Measurements from ENCODE around the gene TSPAN9. TPM values are rescaled to one million over a fixed set of nuclear protein-coding genes. Genes with fewer than 3 reads are reported as not detected.

TSPAN9 gene
- total RNA-seq, 1 experiment from 2014 or later, result 13.2 TPM

DNA sequence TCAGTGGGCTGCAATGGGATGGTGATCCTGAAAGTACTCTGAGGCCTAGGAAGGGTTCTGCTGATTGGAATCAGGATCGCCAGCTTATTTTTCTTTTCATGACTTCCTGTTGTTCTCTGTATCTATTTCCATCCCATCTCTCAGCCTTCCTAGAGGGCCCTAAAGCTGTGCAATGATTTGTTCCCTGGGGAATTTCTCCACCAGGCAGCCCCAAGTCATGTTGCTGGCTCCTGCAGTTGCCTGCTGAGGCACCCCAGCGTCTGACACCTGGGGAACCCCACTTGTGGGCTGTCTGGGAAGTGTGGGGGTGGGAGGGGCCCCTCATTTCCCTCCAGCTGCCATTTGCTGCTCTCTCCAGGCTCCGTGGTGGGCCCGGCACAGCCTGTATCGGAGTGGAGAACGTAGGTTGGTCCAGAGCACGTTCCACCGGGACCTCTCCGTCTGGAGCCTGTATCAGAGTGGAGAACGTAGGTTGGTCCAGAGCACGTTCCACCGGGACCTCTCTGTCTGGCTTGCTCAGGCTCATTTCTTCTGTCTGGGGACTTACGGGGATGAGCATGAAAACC is 138.3 kb downstream of the TSPAN9 start:
- CTCF ChIA-PET, result no interaction called here
- POLR2A ChIA-PET, result no interaction called here
- Histone ChIP-seq H3K27ac (ENCODE audit: low read depth, low read length) (no peak overlapping the region), H3K9ac (ENCODE audit: low read length) (no peak overlapping the region), H3K27me3 (ENCODE audit: insufficient read depth, low read length) (no peaks in the 10 kb centered on the region), H2AFZ (ENCODE audit: low read depth, low read length, poor library complexity, severe bottlenecking) (no peak overlapping the region), H4K20me1 (ENCODE audit: insufficient read depth) (no peaks in the 10 kb centered on the region), H3K79me2 (ENCODE audit: insufficient read depth, low read length) (no peaks in the 10 kb centered on the region), H3K36me3 (ENCODE audit: control insufficient read depth in 1 of 2, insufficient read depth in 2 of 2, low read length in 2 of 2) (no peaks in the 10 kb centered on the region), H3K9me3 (ENCODE audit: control insufficient read depth in 1 of 2, insufficient read depth in 1 of 2, low read depth in 1 of 2, low read length in 2 of 2) (no peaks in the 10 kb centered on the region), H3K9me2 (ENCODE audit: insufficient read depth) (no peaks in the 10 kb centered on the region), H3K4me2 (ENCODE audit: low read length) (no peak overlapping the region), H3K4me3 (replicated peaks in 1 of 2; ENCODE audit: low read depth in 1 of 2, low read length in 2 of 2) (no peak overlapping the region), H3K4me1 (ENCODE audit: control insufficient read depth in 1 of 2, insufficient read depth in 2 of 2, low read length in 2 of 2) (peaks cover 0 to 28% of the 10 kb centered on the region in 2 experiments; a peak in 2 of 4 replicates)
- intact Hi-C loops (cut with micrococcal nuclease), result no loop called here
- no peak for ATAC-seq
- TF ChIP-seq EZH2 (IDR thresholded peaks at IDR 0.05), result no peak
- TF ChIP-seq POLR2A (IDR thresholded peaks at IDR 0.05; ENCODE audit: borderline replicate concordance, extremely low read depth, insufficient read depth, insufficient read length), result no peak
- TF ChIP-seq, protein P1, sequence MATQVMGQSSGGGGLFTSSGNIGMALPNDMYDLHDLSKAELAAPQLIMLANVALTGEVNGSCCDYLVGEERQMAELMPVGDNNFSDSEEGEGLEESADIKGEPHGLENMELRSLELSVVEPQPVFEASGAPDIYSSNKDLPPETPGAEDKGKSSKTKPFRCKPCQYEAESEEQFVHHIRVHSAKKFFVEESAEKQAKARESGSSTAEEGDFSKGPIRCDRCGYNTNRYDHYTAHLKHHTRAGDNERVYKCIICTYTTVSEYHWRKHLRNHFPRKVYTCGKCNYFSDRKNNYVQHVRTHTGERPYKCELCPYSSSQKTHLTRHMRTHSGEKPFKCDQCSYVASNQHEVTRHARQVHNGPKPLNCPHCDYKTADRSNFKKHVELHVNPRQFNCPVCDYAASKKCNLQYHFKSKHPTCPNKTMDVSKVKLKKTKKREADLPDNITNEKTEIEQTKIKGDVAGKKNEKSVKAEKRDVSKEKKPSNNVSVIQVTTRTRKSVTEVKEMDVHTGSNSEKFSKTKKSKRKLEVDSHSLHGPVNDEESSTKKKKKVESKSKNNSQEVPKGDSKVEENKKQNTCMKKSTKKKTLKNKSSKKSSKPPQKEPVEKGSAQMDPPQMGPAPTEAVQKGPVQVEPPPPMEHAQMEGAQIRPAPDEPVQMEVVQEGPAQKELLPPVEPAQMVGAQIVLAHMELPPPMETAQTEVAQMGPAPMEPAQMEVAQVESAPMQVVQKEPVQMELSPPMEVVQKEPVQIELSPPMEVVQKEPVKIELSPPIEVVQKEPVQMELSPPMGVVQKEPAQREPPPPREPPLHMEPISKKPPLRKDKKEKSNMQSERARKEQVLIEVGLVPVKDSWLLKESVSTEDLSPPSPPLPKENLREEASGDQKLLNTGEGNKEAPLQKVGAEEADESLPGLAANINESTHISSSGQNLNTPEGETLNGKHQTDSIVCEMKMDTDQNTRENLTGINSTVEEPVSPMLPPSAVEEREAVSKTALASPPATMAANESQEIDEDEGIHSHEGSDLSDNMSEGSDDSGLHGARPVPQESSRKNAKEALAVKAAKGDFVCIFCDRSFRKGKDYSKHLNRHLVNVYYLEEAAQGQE (IDR thresholded peaks at IDR 0.05; ENCODE audit: low read depth), result no peak
- TF ChIP-seq POLR2AphosphoS5 (IDR thresholded peaks at IDR 0.05; ENCODE audit: low read depth, low read length), result no peak
- TF ChIP-seq, protein P2, sequence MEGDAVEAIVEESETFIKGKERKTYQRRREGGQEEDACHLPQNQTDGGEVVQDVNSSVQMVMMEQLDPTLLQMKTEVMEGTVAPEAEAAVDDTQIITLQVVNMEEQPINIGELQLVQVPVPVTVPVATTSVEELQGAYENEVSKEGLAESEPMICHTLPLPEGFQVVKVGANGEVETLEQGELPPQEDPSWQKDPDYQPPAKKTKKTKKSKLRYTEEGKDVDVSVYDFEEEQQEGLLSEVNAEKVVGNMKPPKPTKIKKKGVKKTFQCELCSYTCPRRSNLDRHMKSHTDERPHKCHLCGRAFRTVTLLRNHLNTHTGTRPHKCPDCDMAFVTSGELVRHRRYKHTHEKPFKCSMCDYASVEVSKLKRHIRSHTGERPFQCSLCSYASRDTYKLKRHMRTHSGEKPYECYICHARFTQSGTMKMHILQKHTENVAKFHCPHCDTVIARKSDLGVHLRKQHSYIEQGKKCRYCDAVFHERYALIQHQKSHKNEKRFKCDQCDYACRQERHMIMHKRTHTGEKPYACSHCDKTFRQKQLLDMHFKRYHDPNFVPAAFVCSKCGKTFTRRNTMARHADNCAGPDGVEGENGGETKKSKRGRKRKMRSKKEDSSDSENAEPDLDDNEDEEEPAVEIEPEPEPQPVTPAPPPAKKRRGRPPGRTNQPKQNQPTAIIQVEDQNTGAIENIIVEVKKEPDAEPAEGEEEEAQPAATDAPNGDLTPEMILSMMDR (IDR thresholded peaks at IDR 0.05 in 2 of 3, conservative IDR thresholded peaks at IDR 0.05 in 1 of 3; ENCODE audit: borderline replicate concordance in 1 of 3, insufficient read depth in 1 of 3, low read depth in 2 of 3, low read length in 2 of 3), result no peak
- TF ChIP-seq EZH2phosphoT487 (IDR thresholded peaks at IDR 0.05; ENCODE audit: borderline replicate concordance), result no peak
- no peak for TF ChIP-seq RAD21 (IDR thresholded peaks at IDR 0.05; ENCODE audit: low read depth)
- no peak for TF ChIP-seq YY1 (IDR thresholded peaks at IDR 0.05; ENCODE audit: extremely low read depth, insufficient replicate concordance, low read depth, low read length)
- no peak for TF ChIP-seq ZFX (IDR thresholded peaks at IDR 0.05)
- TF ChIP-seq JUND (IDR thresholded peaks at IDR 0.05), result no peak
- no peak for TF ChIP-seq SP1 (IDR thresholded peaks at IDR 0.05; ENCODE audit: low read depth)
- no peak for TF ChIP-seq TCF7L2 (IDR thresholded peaks at IDR 0.05; ENCODE audit: borderline replicate concordance, extremely low read depth, insufficient read depth, insufficient read length)
- TF ChIP-seq SIN3A (IDR thresholded peaks at IDR 0.05; ENCODE audit: low read depth), result no peak
- TF ChIP-seq ELF1 (IDR thresholded peaks at IDR 0.05; ENCODE audit: borderline replicate concordance, low read depth), result no peak
- no peak for TF ChIP-seq CBX3 (IDR thresholded peaks at IDR 0.05; ENCODE audit: low read depth)
- TF ChIP-seq SRF (IDR thresholded peaks at IDR 0.05; ENCODE audit: low read depth), result no peak
- TF ChIP-seq, protein P3, sequence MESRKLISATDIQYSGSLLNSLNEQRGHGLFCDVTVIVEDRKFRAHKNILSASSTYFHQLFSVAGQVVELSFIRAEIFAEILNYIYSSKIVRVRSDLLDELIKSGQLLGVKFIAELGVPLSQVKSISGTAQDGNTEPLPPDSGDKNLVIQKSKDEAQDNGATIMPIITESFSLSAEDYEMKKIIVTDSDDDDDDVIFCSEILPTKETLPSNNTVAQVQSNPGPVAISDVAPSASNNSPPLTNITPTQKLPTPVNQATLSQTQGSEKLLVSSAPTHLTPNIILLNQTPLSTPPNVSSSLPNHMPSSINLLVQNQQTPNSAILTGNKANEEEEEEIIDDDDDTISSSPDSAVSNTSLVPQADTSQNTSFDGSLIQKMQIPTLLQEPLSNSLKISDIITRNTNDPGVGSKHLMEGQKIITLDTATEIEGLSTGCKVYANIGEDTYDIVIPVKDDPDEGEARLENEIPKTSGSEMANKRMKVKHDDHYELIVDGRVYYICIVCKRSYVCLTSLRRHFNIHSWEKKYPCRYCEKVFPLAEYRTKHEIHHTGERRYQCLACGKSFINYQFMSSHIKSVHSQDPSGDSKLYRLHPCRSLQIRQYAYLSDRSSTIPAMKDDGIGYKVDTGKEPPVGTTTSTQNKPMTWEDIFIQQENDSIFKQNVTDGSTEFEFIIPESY (IDR thresholded peaks at IDR 0.05; ENCODE audit: extremely low read depth, insufficient replicate concordance, low read length), result no peak
- TF ChIP-seq FOSL1 (IDR thresholded peaks at IDR 0.05; ENCODE audit: low read depth), result no peak
- TF ChIP-seq, protein P4, sequence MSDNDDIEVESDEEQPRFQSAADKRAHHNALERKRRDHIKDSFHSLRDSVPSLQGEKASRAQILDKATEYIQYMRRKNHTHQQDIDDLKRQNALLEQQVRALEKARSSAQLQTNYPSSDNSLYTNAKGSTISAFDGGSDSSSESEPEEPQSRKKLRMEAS (IDR thresholded peaks at IDR 0.05), result no peak
- TF ChIP-seq ZNF274 (IDR thresholded peaks at IDR 0.05; ENCODE audit: low read depth, low read length), result no peak
- no peak for DNase-seq (ENCODE audit: low read depth, low spot score)
- RAD21 ChIA-PET (ENCODE audit: low non-redundant PET in 1 of 2, low total read pairs in 2 of 2, uncharacterized antibody in 2 of 2, unreplicated experiment in 2 of 2), result no interaction called here
- no TSS peak for BruUV-seq (replicated peaks)

All from HCT116 (cell line).